ENCODE results near the gene UNC5A.

GRCh38 chr5:176856746-176857145, 46.4 kb downstream of the UNC5A start:
- no peak for TF ChIP-seq POLR2A (IDR thresholded peaks at IDR 0.05)
- TF ChIP-seq, protein P1, sequence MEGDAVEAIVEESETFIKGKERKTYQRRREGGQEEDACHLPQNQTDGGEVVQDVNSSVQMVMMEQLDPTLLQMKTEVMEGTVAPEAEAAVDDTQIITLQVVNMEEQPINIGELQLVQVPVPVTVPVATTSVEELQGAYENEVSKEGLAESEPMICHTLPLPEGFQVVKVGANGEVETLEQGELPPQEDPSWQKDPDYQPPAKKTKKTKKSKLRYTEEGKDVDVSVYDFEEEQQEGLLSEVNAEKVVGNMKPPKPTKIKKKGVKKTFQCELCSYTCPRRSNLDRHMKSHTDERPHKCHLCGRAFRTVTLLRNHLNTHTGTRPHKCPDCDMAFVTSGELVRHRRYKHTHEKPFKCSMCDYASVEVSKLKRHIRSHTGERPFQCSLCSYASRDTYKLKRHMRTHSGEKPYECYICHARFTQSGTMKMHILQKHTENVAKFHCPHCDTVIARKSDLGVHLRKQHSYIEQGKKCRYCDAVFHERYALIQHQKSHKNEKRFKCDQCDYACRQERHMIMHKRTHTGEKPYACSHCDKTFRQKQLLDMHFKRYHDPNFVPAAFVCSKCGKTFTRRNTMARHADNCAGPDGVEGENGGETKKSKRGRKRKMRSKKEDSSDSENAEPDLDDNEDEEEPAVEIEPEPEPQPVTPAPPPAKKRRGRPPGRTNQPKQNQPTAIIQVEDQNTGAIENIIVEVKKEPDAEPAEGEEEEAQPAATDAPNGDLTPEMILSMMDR (IDR thresholded peaks at IDR 0.05): no peak
